OCI-LY7 (cell line): ENCODE results near the gene SH3YL1. TPM values are rescaled to one million over a fixed set of nuclear protein-coding genes. Genes with fewer than 3 reads are reported as not detected.

Experiments used
- BruUV-seq: library from RNA; stranded (reverse); fragments of 400-500 nt; replicated peaks from 2 replicates; lab custom pipeline; 2021; lab: Mats Ljungman, UMichigan
- CTCF ChIA-PET: fragments of 300-600 bp; sonication (Branson Sonifier 250); formaldehyde crosslinking; loops from one replicate; lab custom pipeline; 2022; ENCODE audit warnings: antibody characterized with exemption; ENCODE audit not compliant: unreplicated experiment; lab: Charles Lee
- POLR2A ChIA-PET: fragments of 300-600 bp; sonication (Branson Sonifier 250); formaldehyde crosslinking; loops from one replicate; lab custom pipeline; 2022; ENCODE audit warnings: antibody characterized with exemption; lab: Charles Lee
- DNase-seq: peaks from one replicate; pipeline ENCODE4 v3.0.0-alpha.2; 2015; ENCODE audit warnings: low spot score
- H2AFZ ChIP-seq: fragments of 200-600 bp; sonication (generic), shearing (Covaris generic); 2 replicates; pipeline ENCODE4 v1.6.1; 2014; ENCODE audit warnings: mild to moderate bottlenecking, antibody characterized with exemption, low read length, moderate library complexity
- H3K27ac ChIP-seq: fragments of 200-600 bp; sonication (generic); 2 replicates; pipeline ENCODE4 v1.5.1; 2014; ENCODE audit warnings: mixed run types, low read depth, mild to moderate bottlenecking, moderate library complexity, low read length, inconsistent platforms; ENCODE audit not compliant: poor library complexity, severe bottlenecking
- H3K36me3 ChIP-seq: fragments of 200-600 bp; sonication (generic); 2 replicates; pipeline ENCODE4 v1.6.1; 2014; ENCODE audit warnings: mild to moderate bottlenecking, antibody characterized with exemption, low read length, moderate library complexity, mixed read lengths; ENCODE audit not compliant: insufficient read depth
- H3K4me1 ChIP-seq: fragments of 200-600 bp; sonication (generic); 2 replicates; pipeline ENCODE4 v1.5.1; 2014; ENCODE audit warnings: mild to moderate bottlenecking, low read length; ENCODE audit not compliant: insufficient read depth, poor library complexity, severe bottlenecking
- H3K4me2 ChIP-seq: fragments of 200-600 bp; sonication (generic); 2 replicates; pipeline ENCODE4 v1.6.1; 2014; ENCODE audit warnings: mild to moderate bottlenecking, low read length
- H3K4me3 ChIP-seq: fragments of 200-600 bp; sonication (generic); 2 replicates; pipeline ENCODE4 v1.5.1; 2014; ENCODE audit warnings: mild to moderate bottlenecking, low read depth, low read length; ENCODE audit not compliant: poor library complexity, severe bottlenecking
- H3K79me2 ChIP-seq: fragments of 200-600 bp; sonication (generic); 2 replicates; pipeline ENCODE4 v1.6.1; 2016; ENCODE audit warnings: low read depth, mild to moderate bottlenecking, low read length, moderate library complexity, mixed read lengths; ENCODE audit not compliant: insufficient read depth
- H3K9me2 ChIP-seq: fragments of 200-600 bp; sonication (generic); 2 replicates; pipeline ENCODE4 v1.6.1; 2016; ENCODE audit warnings: mild to moderate bottlenecking, low read length, mixed read lengths; ENCODE audit not compliant: insufficient read depth
- H3K9me3 ChIP-seq: fragments of 200-600 bp; sonication (generic); 2 replicates; pipeline ENCODE4 v1.6.1; 2014; ENCODE audit warnings: mild to moderate bottlenecking, mixed run types, low read length, mixed read lengths
- H4K20me1 ChIP-seq: fragments of 200-600 bp; sonication (generic); 2 replicates; pipeline ENCODE4 v1.6.1; 2014; ENCODE audit warnings: mild to moderate bottlenecking, antibody characterized with exemption, low read length, moderate library complexity, mixed read lengths; ENCODE audit not compliant: insufficient read depth
- EZH2phosphoT487 ChIP-seq: fragments of 200-600 bp; sonication (generic); IDR thresholded peaks from 2 replicates; pipeline ENCODE4 v1.6.1; 2018; ENCODE audit warnings: low read depth, borderline replicate concordance, mild to moderate bottlenecking, mixed run types, antibody characterized with exemption, low read length, moderate library complexity, mixed read lengths
- intact Hi-C: fragments of 100-400 bp; cut with micrococcal nuclease; formaldehyde crosslinking; loops from one replicate; pipeline ENCODE4 v1.10.0; 2022; ENCODE audit not compliant: unreplicated experiment
- total RNA-seq, 2 experiments: library from RNA; depleted of rRNA in 1 of 2; stranded (reverse); fragments of >200 nt in 1 of 2; shearing (Covaris generic) in 1 of 2; gene quantifications; 2 replicates each; pipeline ENCODE4 v1.2.3, GENCODE V29; 2014 to 2022
- TF ChIP-seq, protein P1 (sequence below): fragments of 200-600 bp; sonication (generic); conservative IDR thresholded peaks from 2 replicates; pipeline ENCODE4 v1.5.1; 2014; ENCODE audit warnings: mild to moderate bottlenecking, antibody characterized with exemption, low read length, moderate library complexity, mixed read lengths

The SH3YL1 gene
- total RNA-seq, 2 experiments from 2014 or later, result 21.3 to 30.9 TPM

DNA sequence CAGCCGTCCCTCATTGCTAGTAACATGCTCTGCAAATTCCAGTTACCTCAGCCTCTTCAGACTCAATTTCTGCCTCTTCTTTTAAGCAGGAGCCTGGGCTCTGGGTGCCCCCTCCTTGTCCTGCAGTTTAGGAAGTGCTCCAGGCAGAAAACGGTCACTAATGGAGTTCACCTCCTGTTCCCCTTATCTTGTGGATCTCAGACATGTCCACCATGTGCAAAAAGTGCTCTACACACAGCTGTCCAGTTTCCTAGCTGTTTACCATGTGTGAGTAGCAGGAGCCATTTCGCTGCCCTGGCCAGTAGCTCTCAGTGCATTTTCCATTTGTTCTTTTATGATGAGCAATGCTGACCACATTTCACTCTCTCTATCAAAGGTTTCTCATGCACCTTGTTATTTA is 4.9 kb downstream of the SH3YL1 start:
- H4K20me1 ChIP-seq, result no peaks in the 10 kb centered on the region
- ChIA-PET CTCF (no interaction called here), POLR2A (interaction anchor here (0.6 kb wide), 1 partner anchor 1717 kb away, joined by 3 read pairs; no protein-coding TSS in a partner anchor)
- no peaks in the 10 kb centered on the region for H3K9me2 ChIP-seq
- H3K4me3 ChIP-seq, result no peak overlapping the region
- BruUV-seq, result no TSS peak
- H2AFZ ChIP-seq, result no peak overlapping the region
- no peak for TF ChIP-seq EZH2phosphoT487
- no peaks in the 10 kb centered on the region for H3K36me3 ChIP-seq
- peaks cover 8% of the 10 kb centered on the region for H3K4me1 ChIP-seq
- no peak overlapping the region for H3K27ac ChIP-seq
- intact Hi-C loops, result no loop called here
- no peak for DNase-seq
- peaks cover 14% of the 10 kb centered on the region for H3K9me3 ChIP-seq
- H3K4me2 ChIP-seq, result no peak overlapping the region
- H3K79me2 ChIP-seq, result no peaks in the 10 kb centered on the region

DNA sequence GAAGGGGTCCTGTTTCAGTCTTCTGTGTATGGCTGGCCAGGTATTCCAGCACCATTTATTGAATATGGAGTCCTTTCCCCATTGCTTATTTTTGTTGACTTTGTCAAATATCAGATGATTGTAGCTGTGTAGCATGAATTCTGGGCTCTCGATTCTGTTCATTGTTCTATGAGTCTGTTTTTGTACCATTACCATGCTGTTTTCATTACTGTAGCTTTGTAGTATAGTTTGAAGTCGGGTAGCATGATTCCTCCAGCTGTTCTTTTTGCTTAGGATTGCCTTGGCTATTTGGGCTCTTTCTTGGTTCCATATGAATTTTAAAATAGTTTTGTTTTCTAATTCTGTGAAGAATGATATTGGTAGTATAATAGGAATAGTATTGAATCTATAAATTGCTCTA is 6.0 kb downstream of the SH3YL1 start:
- CTCF ChIA-PET, result no interaction called here
- POLR2A ChIA-PET, result interaction anchor here (0.8 to 1.2 kb wide), 3 partner anchors 16 to 24 kb away, joined by 3 read pairs; no protein-coding TSS in a partner anchor

DNA sequence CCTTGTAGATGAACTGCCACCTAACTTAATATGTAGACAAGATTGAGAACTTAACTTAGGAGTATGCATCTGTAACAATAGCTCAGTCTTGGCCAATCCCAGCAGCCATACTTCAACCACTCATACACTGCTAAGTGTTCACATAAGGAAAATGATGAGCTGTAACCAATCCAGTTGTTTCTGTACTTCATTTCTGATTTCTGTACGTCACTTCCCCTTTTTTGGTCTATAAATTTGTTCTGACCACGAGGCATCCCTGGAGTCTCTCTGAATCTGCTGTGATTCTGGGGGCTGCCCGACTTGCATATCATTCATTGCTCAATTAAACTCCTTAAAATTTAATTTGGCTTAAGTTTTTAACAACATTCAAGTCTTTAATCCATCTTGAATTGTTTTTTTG is 6.4 kb downstream of the SH3YL1 start:
- Histone ChIP-seq H2AFZ (no peak overlapping the region), H3K9me3 (peaks cover 14% of the 10 kb centered on the region), H3K4me1 (no peaks in the 10 kb centered on the region), H4K20me1 (no peaks in the 10 kb centered on the region), H3K4me3 (no peak overlapping the region), H3K79me2 (no peaks in the 10 kb centered on the region), H3K36me3 (no peaks in the 10 kb centered on the region), H3K4me2 (no peak overlapping the region), H3K9me2 (no peaks in the 10 kb centered on the region), H3K27ac (no peak overlapping the region)
- no TSS peak for BruUV-seq
- DNase-seq, result no peak
- intact Hi-C loops, result no loop called here
- no peak for TF ChIP-seq EZH2phosphoT487
- TF ChIP-seq, protein P1, sequence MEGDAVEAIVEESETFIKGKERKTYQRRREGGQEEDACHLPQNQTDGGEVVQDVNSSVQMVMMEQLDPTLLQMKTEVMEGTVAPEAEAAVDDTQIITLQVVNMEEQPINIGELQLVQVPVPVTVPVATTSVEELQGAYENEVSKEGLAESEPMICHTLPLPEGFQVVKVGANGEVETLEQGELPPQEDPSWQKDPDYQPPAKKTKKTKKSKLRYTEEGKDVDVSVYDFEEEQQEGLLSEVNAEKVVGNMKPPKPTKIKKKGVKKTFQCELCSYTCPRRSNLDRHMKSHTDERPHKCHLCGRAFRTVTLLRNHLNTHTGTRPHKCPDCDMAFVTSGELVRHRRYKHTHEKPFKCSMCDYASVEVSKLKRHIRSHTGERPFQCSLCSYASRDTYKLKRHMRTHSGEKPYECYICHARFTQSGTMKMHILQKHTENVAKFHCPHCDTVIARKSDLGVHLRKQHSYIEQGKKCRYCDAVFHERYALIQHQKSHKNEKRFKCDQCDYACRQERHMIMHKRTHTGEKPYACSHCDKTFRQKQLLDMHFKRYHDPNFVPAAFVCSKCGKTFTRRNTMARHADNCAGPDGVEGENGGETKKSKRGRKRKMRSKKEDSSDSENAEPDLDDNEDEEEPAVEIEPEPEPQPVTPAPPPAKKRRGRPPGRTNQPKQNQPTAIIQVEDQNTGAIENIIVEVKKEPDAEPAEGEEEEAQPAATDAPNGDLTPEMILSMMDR, result no peak
- ChIA-PET CTCF (no interaction called here), POLR2A (interaction anchor here (0.6 to 1.2 kb wide), 4 partner anchors 17 to 33 kb away, joined by 3 to 4 read pairs (median 3); no protein-coding TSS in a partner anchor)

More for the DNA sequence above, 6.0 kb downstream of the SH3YL1 start:
- Histone ChIP-seq H3K36me3 (no peaks in the 10 kb centered on the region), H3K79me2 (no peaks in the 10 kb centered on the region), H4K20me1 (no peaks in the 10 kb centered on the region), H2AFZ (no peak overlapping the region), H3K9me2 (no peaks in the 10 kb centered on the region), H3K9me3 (peaks cover 14% of the 10 kb centered on the region), H3K27ac (no peak overlapping the region), H3K4me3 (no peak overlapping the region), H3K4me1 (no peaks in the 10 kb centered on the region), H3K4me2 (no peak overlapping the region)
- no TSS peak for BruUV-seq
- no peak for TF ChIP-seq EZH2phosphoT487
- TF ChIP-seq, protein P1, result no peak
- DNase-seq, result no peak
- intact Hi-C loops, result no loop called here
